ENCODE results near the gene FNTB. TPM values are rescaled to one million over a fixed set of nuclear protein-coding genes. Genes with fewer than 3 reads are reported as not detected.

Gene FNTB
- polyA plus RNA-seq, 1 donor = 26.2 TPM

DNA sequence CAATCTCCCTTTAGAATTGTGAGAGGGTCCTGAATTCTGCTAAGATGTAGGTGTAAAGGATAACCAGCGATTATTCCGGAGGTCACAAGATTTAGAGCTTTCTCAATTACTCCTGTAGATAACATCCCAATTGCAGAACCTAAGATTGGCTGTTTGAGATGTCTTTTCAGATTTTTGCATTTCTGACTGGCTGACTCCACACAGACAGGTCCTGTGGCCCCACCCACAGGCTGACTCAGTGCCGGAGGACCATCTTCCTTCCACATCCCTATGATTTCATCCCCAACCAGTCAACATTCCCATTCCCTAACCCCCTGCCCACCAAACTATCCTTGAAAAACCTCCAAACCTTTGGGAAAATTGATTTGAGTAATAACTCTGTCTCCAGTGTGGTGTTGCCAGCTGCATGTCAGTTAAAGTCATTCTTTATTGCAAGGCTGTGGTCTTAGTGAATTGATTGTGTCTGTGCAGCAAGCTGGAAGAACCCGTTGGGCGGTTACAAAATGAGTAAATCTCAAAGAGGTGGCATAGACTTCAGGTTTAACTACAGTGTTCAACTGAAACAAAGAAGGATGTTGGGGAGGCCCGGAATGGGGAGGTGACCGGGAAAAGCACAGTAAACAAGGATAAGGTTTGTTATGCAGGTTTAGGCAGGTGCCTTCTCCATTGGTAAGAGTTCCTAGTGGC is 10.6 kb downstream of the FNTB start:
- Histone ChIP-seq H3K27me3 (ENCODE audit: control insufficient read depth, insufficient read depth, low read length) (no peaks in the 10 kb centered on the region), H3K4me3 (ENCODE audit: low read length) (no peak overlapping the region), H3K27ac (ENCODE audit: low read length) (no peak overlapping the region), H3K4me1 (ENCODE audit: control insufficient read depth, insufficient read depth, low read length) (no peaks in the 10 kb centered on the region), H3K36me3 (ENCODE audit: control insufficient read depth, insufficient read depth, low read length) (peaks cover 2% of the 10 kb centered on the region), H3K9me3 (ENCODE audit: control insufficient read depth, low read depth, low read length) (no peaks in the 10 kb centered on the region)
- no CpG with 5 or more reads among the region's 7 CpGs for WGBS (ENCODE audit: insufficient coverage, low lambda C conversion rate)
- no peak for DNase-seq

DNA sequence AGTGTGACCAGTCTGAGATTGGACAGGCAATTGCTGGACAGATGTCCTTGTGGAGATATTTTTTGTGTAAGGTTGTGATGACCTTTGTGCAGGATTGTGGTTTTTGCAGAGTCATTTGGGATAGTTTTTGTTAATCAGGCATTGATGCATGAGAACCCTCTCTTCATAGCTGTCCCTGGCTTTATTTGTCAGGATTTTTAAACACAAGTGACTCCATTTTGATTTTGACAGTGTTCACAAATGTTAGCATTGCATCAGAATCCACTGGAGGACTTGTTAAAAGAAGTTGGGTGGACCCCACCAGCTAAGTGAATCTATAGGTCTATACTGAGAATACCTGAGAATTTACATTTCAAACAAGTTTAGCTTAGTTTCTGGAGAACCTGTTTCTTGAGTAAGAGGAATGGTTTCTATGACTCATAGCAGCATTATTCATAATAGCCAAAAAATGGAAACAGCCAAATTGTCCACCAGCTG is 11.8 kb downstream of the FNTB start:
- Histone ChIP-seq H3K4me1 (ENCODE audit: control insufficient read depth, insufficient read depth, low read length) (no peaks in the 10 kb centered on the region), H3K9me3 (ENCODE audit: control insufficient read depth, low read depth, low read length) (no peaks in the 10 kb centered on the region), H3K36me3 (ENCODE audit: control insufficient read depth, insufficient read depth, low read length) (peaks cover 2% of the 10 kb centered on the region), H3K4me3 (ENCODE audit: low read length) (no peak overlapping the region), H3K27me3 (ENCODE audit: control insufficient read depth, insufficient read depth, low read length) (no peaks in the 10 kb centered on the region), H3K27ac (ENCODE audit: low read length) (no peak overlapping the region)
- DNase-seq = no peak

- H3K27me3 ChIP-seq (ENCODE audit: control insufficient read depth, insufficient read depth, low read length) = no peaks in the 10 kb centered on the region
- H3K9me3 ChIP-seq (ENCODE audit: control insufficient read depth, low read depth, low read length) = no peaks in the 10 kb centered on the region
- peaks cover 7% of the 10 kb centered on the region for H3K36me3 ChIP-seq (ENCODE audit: control insufficient read depth, insufficient read depth, low read length)
- H3K4me3 ChIP-seq (ENCODE audit: low read length) = no peak overlapping the region
- DNase-seq = no peak
- H3K27ac ChIP-seq (ENCODE audit: low read length) = no peak overlapping the region
- 92% methylated on average over 2 of the region's 6 CpGs for whole genome bisulfite sequencing (ENCODE audit: insufficient coverage, low lambda C conversion rate)
- no peaks in the 10 kb centered on the region for H3K4me1 ChIP-seq (ENCODE audit: control insufficient read depth, insufficient read depth, low read length)
Observed at GRCh38 chr14:65000898-65001591, 14.3 kb downstream of the FNTB start.

DNA sequence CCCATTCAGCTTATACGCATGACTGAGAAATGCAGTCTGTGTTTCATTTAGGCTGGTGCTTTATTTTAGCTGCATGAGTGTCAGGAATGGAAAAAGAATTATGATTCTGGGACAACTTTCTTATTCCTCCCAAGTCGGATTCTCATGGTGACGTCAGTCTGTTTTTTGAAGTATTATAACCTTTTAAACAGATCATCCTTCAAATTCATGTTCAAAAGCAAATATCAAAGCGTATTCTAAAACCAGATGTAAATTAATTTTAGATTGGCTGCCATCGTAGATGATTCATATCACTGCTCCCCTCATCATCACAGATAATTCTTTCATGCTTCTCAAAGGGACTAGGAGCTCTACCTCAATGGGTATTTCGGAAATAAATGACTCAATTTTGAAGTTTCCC is 15.0 kb downstream of the FNTB start:
- no peak overlapping the region for H3K27ac ChIP-seq (ENCODE audit: low read length)
- H3K27me3 ChIP-seq (ENCODE audit: control insufficient read depth, insufficient read depth, low read length) = no peaks in the 10 kb centered on the region
- H3K9me3 ChIP-seq (ENCODE audit: control insufficient read depth, low read depth, low read length) = no peaks in the 10 kb centered on the region
- H3K36me3 ChIP-seq (ENCODE audit: control insufficient read depth, insufficient read depth, low read length) = peaks cover 7% of the 10 kb centered on the region
- 100% methylated on average over 2 of the region's 6 CpGs for WGBS (ENCODE audit: insufficient coverage, low lambda C conversion rate)
- H3K4me1 ChIP-seq (ENCODE audit: control insufficient read depth, insufficient read depth, low read length) = no peaks in the 10 kb centered on the region
- H3K4me3 ChIP-seq (ENCODE audit: low read length) = no peak overlapping the region
- no peak for DNase-seq

- Histone ChIP-seq H3K4me1 (ENCODE audit: control insufficient read depth, insufficient read depth, low read length) (no peaks in the 10 kb centered on the region), H3K36me3 (ENCODE audit: control insufficient read depth, insufficient read depth, low read length) (peaks cover 13% of the 10 kb centered on the region), H3K9me3 (ENCODE audit: control insufficient read depth, low read depth, low read length) (no peaks in the 10 kb centered on the region), H3K4me3 (ENCODE audit: low read length) (no peak overlapping the region), H3K27ac (ENCODE audit: low read length) (no peak overlapping the region), H3K27me3 (ENCODE audit: control insufficient read depth, insufficient read depth, low read length) (no peaks in the 10 kb centered on the region)
- no peak for DNase-seq
- WGBS (ENCODE audit: insufficient coverage, low lambda C conversion rate) = 100% methylated on average over 2 of the region's 6 CpGs
Observed at GRCh38 chr14:65002586-65003210, 16.0 kb downstream of the FNTB start.

- Histone ChIP-seq H3K4me1 (ENCODE audit: control insufficient read depth, insufficient read depth, low read length) (no peaks in the 10 kb centered on the region), H3K36me3 (ENCODE audit: control insufficient read depth, insufficient read depth, low read length) (peaks cover 14% of the 10 kb centered on the region), H3K27me3 (ENCODE audit: control insufficient read depth, insufficient read depth, low read length) (no peaks in the 10 kb centered on the region), H3K27ac (ENCODE audit: low read length) (no peak overlapping the region), H3K4me3 (ENCODE audit: low read length) (no peak overlapping the region), H3K9me3 (ENCODE audit: control insufficient read depth, low read depth, low read length) (no peaks in the 10 kb centered on the region)
- no peak for DNase-seq
- no CpG with 5 or more reads among the region's 2 CpGs for WGBS (ENCODE audit: insufficient coverage, low lambda C conversion rate)
Observed at GRCh38 chr14:65003394-65003793, 16.7 kb downstream of the FNTB start.

GRCh38 chr14:65006261-65006721 is 19.6 kb downstream of the FNTB start:
- H3K9me3 ChIP-seq (ENCODE audit: control insufficient read depth, low read depth, low read length) = no peaks in the 10 kb centered on the region
- DNase-seq = no peak
- H3K4me1 ChIP-seq (ENCODE audit: control insufficient read depth, insufficient read depth, low read length) = no peaks in the 10 kb centered on the region
- no CpG with 5 or more reads among the region's 6 CpGs for WGBS (ENCODE audit: insufficient coverage, low lambda C conversion rate)
- H3K4me3 ChIP-seq (ENCODE audit: low read length) = no peak overlapping the region
- H3K36me3 ChIP-seq (ENCODE audit: control insufficient read depth, insufficient read depth, low read length) = peaks cover 36% of the 10 kb centered on the region
- no peaks in the 10 kb centered on the region for H3K27me3 ChIP-seq (ENCODE audit: control insufficient read depth, insufficient read depth, low read length)
- no peak overlapping the region for H3K27ac ChIP-seq (ENCODE audit: low read length)

DNA sequence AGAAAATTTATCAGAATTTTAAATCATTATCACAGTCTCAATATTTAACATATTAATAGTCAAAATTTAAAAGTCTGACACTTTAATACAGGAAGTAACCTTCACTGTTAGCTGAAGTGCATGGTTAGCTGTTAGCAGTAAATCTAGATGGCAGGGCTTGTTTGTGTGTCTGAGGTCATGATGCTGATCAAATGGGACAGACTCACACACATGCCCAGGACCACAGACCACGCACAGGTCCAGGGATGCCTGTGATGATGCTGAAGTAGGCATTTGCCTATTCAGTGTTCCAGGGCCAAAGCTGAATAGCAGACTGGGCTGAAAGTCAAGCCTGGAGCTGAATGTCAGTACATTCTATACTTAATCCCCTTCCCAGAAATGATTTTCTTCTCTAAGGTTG is 20.5 kb downstream of the FNTB start:
- H3K4me1 ChIP-seq (ENCODE audit: control insufficient read depth, insufficient read depth, low read length) = no peaks in the 10 kb centered on the region
- WGBS (ENCODE audit: insufficient coverage, low lambda C conversion rate) = no CpG with 5 or more reads among the region's 1 CpG
- peaks cover 45% of the 10 kb centered on the region for H3K36me3 ChIP-seq (ENCODE audit: control insufficient read depth, insufficient read depth, low read length)
- no peak for DNase-seq
- H3K9me3 ChIP-seq (ENCODE audit: control insufficient read depth, low read depth, low read length) = no peaks in the 10 kb centered on the region
- H3K4me3 ChIP-seq (ENCODE audit: low read length) = no peak overlapping the region
- H3K27me3 ChIP-seq (ENCODE audit: control insufficient read depth, insufficient read depth, low read length) = no peaks in the 10 kb centered on the region
- no peak overlapping the region for H3K27ac ChIP-seq (ENCODE audit: low read length)

DNA sequence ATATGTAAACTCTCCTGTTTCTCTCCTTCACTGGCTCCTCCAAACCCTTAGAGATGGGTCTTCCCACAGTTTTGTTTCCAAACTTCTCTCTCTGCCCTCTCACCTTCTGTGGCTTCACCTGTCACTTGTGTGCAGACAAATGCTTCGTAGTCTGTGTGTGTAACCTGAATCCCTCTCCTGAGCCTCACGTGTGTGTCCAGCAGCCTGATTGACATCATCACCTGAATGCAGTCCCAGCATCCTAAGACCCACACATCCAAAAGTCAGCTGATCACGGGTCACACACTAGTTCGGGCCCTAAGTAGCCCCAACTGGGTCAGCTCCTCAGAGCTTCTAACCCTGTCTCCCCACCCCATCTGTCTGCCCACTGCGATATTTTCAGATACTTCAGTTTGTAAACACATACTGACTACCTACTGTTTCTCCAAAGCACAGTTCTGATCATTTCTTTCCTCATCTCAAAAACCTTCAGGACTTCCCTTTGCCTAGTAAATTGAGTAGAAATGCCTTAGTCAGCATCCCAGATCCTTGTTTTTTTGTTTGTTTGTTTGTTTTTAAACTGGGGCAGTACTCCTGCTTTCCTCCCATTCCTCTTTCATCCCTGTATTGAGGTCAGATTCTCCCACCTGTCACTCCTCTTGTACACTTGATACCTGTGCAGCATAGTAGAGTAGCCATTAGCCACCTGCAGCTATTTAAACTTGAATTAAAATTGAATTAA is 23.7 kb downstream of the FNTB start:
- H3K4me1 ChIP-seq (ENCODE audit: control insufficient read depth, insufficient read depth, low read length) = no peaks in the 10 kb centered on the region
- no CpG with 5 or more reads among the region's 5 CpGs for WGBS (ENCODE audit: insufficient coverage, low lambda C conversion rate)
- H3K36me3 ChIP-seq (ENCODE audit: control insufficient read depth, insufficient read depth, low read length) = peaks cover 61% of the 10 kb centered on the region
- H3K27me3 ChIP-seq (ENCODE audit: control insufficient read depth, insufficient read depth, low read length) = no peaks in the 10 kb centered on the region
- no peak overlapping the region for H3K4me3 ChIP-seq (ENCODE audit: low read length)
- H3K9me3 ChIP-seq (ENCODE audit: control insufficient read depth, low read depth, low read length) = no peaks in the 10 kb centered on the region
- H3K27ac ChIP-seq (ENCODE audit: low read length) = no peak overlapping the region
- no peak for DNase-seq

GRCh38 chr14:65011538-65011937 is 24.8 kb downstream of the FNTB start:
- no peaks in the 10 kb centered on the region for H3K27me3 ChIP-seq (ENCODE audit: control insufficient read depth, insufficient read depth, low read length)
- WGBS (ENCODE audit: insufficient coverage, low lambda C conversion rate) = 100% methylated on average over 2 of the region's 10 CpGs
- no peak overlapping the region for H3K4me3 ChIP-seq (ENCODE audit: low read length)
- H3K36me3 ChIP-seq (ENCODE audit: control insufficient read depth, insufficient read depth, low read length) = peaks cover 70% of the 10 kb centered on the region
- no peak for DNase-seq
- no peaks in the 10 kb centered on the region for H3K9me3 ChIP-seq (ENCODE audit: control insufficient read depth, low read depth, low read length)
- no peaks in the 10 kb centered on the region for H3K4me1 ChIP-seq (ENCODE audit: control insufficient read depth, insufficient read depth, low read length)
- no peak overlapping the region for H3K27ac ChIP-seq (ENCODE audit: low read length)
